Activated CD4-positive, CD25-positive, alpha-beta regulatory T cell treated with anti-CD3 and anti-CD28 coated beads, Interleukin-2, amount 50 U/mL, for 72 hours (primary cell): ENCODE data around the gene CPED1.
"Not testable (repeated sequence)": the region's sequence is repeated elsewhere in the genome, so short reads cannot be mapped to it uniquely, and the experiment has no call there.

Experiments
- DNase-seq: peaks from one replicate; pipeline ENCODE4 v3.0.0; 2021

The CPED1 gene

DNA sequence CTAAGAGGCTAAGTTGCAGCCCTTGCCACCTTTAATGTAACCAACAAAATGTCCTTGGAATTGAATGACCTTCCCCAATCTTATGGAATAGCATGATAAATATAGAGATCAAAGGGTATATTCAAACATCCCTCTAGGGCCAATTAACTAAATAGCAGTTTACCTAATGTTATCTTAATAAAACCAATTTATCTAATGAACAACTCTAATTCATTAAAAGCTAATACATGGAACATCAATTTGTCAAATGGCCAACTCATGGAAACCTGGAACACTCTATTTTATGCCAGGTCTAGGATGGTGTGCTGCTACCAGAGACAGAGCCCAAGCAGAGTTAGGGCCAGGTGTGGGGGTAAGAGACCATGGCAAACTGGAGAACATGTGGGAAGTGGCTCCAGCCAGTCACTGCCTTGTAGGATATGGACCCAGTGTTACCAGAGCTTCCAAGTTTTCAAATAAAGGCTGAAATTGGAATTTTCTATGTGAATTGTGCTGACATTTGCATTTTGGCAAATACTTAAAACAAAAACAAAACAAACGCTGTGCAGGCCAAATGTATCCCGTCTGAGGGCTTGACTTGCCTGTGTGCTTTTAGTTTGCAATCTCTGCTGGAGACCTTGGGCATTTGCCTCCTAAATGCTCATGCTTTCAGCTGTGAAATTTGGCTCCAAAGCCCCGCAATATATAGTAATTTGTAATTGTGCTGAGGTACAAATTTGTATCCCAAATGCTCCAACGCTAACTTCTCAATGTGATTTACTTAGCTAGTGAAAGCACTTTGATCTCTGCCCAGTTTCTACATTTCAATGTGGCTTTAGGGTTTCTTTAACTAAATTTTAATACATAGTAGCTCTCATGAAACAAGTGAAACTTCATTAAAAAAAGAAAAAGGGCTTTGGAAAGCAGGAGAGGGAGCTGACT lies 55.1 kb downstream of the CPED1 start:
- no peak for DNase-seq

DNA sequence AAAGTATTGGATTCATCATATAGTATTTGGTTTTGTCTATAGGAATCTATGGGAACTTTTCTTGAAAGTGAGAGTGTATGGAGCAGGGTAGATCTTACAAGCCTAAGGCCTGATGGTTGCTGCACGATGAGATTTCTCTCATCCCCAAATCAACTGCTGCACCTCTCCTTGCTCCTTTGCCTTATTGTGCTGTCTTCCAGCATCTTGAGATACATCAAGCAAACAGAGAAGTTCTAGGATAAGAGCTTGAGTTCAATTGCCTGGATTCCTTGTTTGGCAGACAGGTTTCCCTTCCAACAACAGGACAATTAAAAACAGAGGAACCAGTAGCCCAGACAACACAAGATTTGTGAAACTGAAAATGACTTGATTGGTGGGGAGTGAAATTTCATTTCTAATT lies 56.6 kb downstream of the CPED1 start:
- DNase-seq: no peak

DNA sequence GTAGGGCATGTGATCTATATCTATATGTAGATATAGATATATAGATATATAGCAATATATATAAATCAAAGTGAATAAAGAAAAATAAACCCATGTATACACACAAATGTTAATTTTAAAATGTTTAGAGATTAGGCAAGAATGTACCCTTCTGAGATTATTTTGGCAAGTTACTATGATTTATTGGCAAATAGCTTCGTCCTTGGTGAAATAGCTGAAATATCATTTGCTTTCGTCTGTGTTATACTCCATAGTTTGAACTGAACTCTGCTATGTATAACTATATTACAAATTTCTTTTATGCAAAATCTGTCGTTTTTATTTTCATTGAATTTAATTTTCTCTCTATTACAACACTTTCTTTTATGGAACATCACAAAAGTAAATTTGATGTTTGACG lies 57.5 kb downstream of the CPED1 start:
- no peak for DNase-seq

GRCh38 chr7:121046893-121047468 lies 58.5 kb downstream of the CPED1 start:
- DNase-seq: no peak

DNA sequence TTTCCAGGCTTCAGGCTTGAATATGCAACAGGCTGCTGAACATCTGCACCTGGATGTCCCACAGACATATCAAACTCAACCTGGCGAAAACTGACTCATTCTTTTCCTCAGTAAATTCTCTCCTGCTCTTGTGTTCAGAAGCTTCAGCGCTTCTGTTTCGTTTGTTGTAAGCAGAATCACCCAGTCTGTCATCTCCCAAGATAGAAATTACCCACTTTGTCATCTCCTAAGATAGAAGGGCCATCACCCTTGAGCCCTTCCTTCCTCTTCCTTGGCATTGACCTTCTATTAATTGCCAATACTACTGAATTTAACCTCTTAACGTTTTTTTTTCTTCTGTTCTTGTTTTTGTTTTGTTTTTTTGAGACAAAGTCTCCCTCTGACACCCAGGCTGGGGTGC lies 59.7 kb downstream of the CPED1 start:
- DNase-seq: no peak

DNA sequence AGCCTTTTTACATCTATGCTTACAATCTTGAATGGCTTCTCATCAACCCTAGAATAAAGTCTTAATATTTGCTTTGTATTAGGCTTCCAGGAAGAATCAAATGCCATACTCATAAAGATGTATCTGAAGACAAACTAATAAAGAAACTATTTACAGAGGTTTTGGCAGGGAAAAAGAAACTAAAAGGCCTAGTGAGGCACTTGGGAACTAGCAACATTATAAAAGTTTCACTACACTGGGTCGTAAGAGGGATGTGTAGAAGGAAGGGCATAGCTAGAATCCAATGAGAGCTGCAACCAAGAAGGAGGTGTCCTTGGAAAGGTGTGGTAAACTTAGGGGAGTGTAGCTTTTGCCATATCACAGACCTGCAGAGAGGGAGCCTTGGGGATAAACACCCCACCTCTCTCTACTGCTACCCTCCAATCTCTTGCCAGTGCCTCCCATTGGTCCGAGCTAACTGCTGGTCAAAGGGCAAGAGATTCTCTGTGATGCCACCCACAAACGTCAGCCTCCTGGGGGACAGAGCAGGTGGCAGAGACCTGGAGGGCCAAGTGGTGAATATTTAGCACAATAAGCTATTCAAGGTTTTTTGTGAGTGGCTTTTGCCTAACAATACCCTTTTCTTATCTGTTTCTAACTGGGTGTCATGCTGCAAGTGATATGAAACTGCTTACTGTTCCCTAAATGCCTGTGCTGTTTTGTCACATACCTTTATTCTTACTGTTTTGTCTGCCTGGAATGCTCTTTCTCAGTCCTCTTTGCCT lies 60.7 kb downstream of the CPED1 start:
- no peak for DNase-seq

DNA sequence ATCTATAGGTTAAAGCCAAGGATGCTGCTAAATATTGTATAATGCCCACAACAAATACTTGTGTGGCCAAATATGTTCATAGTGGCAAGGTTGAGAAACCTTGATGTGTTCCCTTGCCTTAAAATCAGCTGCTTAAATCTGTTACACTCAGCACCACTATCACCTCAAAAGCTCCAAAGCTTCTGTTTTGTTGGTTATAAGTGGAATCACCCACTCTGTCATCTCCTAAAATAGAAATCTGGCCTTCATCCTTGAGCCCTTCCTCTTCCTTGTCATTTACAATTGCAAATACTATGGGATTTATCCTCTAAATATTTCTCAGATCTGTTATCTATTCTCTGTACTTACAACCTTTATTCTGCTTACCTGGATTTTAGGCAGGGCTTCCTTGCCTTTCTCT lies 61.4 kb downstream of the CPED1 start:
- DNase-seq: no peak

- DNase-seq: no peak
Measured at GRCh38 chr7:121053219-121053618, 64.7 kb downstream of the CPED1 start.

GRCh38 chr7:121054925-121055324 lies 66.4 kb downstream of the CPED1 start:
- no peak for DNase-seq

DNA sequence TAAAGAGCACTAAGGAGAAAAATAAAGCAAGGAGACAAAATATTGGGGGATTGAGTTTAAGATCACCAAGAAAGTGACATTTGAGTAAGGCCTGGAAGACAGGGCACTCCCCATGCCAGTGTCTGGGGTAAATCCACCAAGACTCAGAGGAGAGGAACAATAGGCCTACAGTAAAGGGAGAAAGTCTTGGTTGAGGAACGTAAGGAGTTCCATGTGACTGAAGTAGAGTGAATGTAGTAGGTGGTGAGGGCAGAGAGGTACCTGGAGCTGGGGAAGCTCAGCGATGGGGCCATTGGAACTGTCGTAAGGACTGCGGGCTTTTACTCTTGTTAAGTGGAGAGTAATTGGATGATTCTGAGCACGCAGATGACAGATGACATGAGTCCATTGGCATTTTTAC lies 69.4 kb downstream of the CPED1 start:
- DNase-seq: no peak

DNA sequence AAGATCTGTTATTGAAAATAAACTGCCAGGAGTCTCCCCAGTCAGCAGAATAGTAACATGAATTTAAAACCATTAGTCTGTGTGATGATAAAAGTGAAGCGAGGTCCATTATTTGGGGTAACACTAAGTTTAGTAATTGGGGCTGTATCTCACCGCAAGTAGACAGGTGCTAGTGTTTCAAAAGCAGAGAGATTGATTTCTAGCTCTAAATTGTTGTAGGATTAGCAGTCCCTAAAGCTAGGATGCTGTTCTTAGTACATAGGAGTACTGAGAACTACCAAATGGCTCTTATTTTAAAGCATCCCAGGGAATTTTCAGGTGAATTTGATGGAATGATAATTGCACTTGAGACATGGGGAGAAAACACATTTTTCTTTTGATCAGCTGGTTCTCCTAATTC lies 70.5 kb downstream of the CPED1 start:
- no peak for DNase-seq

DNA sequence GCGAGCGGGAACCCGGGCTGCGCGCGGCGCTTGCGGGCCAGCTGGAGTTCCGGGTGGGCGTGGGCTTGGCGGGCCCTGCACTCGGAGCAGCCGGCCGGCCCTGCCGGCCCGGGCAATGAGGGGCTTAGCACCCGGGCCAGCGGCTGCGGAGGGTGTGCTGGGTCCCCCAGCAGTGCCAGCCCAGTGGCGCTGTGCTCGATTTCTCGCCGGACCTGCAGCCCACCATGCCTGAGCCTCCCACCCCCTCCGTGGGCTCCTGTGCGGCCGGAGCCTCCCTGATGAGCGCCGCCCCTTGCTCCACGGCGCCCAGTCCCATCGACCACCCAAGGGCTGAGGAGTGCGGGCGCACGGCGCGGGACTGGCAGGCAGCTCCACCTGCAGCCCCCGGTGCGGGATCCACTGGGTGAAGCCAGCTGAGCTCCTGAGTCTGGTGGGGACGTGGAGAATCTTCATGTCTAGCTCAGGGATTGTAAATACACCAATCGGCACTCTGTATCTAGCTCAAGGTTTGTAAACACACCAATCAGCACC lies 71.5 kb downstream of the CPED1 start:
- not testable (repeated sequence) for DNase-seq

DNA sequence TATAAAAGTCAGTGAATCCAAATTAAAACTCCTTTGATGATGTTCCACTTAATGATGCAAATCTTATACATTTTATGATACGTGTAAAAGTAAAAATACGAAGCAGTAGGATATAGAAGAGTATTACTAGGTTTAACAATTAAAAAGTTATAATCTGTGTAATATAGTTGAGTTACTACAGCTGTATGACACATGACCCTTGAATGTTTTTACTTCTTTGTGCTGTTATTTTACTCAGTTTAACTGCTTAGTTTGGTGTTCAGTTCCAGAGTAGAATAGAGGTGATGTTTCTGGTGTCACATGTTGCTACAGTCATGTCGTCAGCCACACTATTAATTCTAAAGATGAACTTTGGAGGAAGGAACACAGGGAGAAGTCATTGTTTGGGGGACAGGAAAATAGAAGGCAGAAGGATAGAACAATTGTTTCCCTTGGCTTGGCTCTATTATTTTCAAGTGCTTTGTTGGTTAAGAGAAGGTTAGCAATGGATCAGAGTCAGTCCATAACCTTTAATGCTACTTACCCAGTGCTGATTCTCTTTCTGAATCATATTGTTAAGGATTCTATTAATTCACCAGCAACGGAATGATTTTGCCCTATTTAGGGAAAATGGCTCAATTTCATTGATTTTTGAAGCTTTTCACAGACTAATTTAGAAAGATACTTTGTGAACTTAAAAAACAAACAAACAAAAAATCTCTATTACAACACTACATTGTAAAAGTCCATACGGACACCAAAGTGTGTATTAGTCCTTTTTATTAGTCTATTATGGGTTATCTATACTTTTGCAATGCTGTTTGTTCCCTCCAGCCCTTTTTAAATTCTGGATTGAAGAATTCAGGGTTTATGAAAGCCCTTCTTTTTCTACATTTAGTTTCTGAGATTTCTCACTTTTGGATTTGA lies 73.4 kb downstream of the CPED1 start:
- no peak for DNase-seq

- no peak for DNase-seq
Measured at GRCh38 chr7:121062671-121063279, 74.3 kb downstream of the CPED1 start.

DNA sequence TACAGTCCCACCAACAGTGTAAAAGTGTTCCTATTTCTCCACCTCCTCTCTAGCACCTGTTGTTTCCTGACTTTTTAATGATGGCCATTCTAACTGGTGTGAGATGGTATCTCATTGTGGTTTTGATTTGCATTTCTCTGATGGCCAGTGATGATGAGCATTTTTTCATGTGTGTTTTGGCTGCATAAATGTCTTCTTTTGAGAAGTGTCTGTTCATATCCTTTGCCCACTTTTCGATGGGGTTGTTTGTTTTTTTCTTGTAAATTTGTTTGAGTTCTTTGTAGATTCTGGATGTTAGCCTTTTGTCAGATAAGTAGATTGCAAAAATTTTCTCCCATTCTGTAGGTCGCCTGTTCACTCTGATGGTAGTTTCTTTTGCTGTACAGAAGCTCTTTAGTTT lies 79.2 kb downstream of the CPED1 start:
- not testable (repeated sequence) for DNase-seq

GRCh38 chr7:121069346-121070100 lies 81.0 kb downstream of the CPED1 start:
- DNase-seq: no peak

- no peak for DNase-seq
Measured at GRCh38 chr7:121071132-121071531, 82.6 kb downstream of the CPED1 start.

DNA sequence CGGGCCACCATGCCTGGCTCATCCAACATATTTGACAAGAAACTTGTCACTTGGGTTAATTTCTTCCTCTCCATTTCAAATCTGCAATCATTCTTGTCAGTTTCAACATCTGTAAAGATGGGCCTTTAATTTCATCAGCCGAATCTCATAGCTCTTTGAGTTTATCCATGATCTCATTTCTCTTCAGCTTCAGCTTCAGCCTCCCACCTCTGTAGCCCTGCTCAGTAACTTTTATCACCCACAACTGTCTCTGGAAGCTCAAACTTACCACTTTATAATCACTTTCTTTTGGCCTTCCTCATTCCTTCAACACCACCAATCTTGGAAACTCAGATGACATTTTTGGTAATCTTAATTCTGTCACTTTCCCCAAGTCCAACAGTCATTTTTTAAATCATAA lies 83.2 kb downstream of the CPED1 start:
- no peak for DNase-seq

DNA sequence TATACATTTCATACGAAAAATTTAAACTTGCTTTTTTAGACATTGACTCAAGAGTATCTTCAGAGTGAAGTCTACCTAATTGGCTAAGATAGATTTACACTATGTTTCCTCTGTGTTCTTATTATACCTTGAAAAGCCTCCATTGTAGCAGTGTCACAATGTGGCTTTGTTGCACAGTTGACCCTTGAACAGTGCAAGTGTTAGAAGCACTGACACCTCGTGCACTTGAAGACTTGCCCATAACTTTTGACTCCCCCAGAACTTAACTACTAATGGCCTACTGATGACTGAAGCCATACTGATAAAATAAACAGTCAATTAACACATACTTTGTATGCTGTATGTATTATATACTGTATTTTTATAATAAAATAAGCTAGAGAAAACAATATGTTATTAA lies 84.3 kb downstream of the CPED1 start:
- no peak for DNase-seq

DNA sequence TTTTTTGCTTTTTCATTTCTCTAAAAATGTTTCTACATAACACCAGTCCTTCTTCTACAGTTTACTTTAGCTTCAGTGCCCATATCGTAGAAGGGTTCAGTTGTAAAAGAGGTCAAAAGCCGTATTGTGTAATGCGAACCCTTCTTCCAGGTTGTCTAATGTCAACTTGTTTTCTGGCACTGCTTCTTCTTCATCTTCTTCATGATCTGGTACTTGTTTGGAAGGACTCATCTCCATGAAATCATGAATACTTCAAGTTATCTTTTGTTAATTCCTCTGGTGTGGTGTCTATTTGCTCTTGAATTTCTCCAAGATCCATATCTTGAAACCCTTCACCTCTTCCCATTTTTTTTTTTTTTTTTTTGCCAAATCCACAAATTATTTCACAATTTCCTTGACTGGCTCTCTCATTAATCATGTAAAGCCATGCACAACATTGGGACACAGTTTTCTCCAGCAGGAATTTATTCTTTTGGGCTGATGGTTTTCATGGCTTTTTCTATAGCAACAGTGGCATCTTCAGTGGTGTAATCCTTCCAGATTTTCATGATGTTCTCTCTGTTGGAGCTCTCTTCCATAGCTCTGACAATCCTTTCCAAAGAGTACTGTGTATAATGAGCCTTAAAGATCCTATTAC lies 85.1 kb downstream of the CPED1 start:
- no peak for DNase-seq

GRCh38 chr7:121075424-121075841 lies 86.9 kb downstream of the CPED1 start:
- DNase-seq: not testable (repeated sequence)
